Measurements from ENCODE around the gene NOC3L. TPM values are rescaled to one million over a fixed set of nuclear protein-coding genes. Genes with fewer than 3 reads are reported as not detected.

The NOC3L gene
- total RNA-seq, 1 experiment from 2014 or later = 39.9 TPM

DNA sequence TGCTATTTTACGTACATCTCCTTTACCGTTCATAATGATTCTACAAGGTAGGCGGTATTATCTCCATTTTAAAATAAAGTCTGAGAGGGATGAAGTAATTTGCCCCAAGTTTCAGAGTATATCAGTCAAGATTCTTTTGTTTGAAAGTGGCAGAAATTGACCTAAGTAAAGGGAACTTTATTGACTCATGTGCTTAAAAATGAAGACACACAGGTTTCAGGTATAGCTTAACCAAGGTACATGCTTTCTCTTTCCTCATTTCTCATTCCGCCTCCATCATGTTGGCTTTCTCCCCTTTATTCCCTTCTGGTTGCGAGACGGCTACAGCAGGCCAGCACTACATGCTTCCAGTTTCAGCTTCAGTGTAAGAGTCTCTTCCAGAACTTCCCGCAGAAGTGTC is 77.5 kb downstream of the NOC3L start:
- H3K4me3 ChIP-seq (ENCODE audit: low read depth, low read length) = no peak overlapping the region
- Mint-ChIP-seq H3K9me3 (ENCODE audit: unreplicated experiment) (peaks cover 17% of the 10 kb centered on the region), H3K4me3 (ENCODE audit: unreplicated experiment) (peak overlapping the region; percentile 1), H3K27ac (ENCODE audit: unreplicated experiment) (peak overlapping the region; percentile 6), H3K4me1 (ENCODE audit: low read depth, unreplicated experiment) (peaks cover 23% of the 10 kb centered on the region), H3K27me3 (ENCODE audit: insufficient read depth, unreplicated experiment) (no peaks in the 10 kb centered on the region), H3K36me3 (ENCODE audit: insufficient read depth, unreplicated experiment) (peaks cover 17% of the 10 kb centered on the region)
- POLR2A ChIA-PET = no interaction called here
- intact Hi-C loops (cut with micrococcal nuclease; ENCODE audit: unreplicated experiment) = loop anchor here (10.0 kb wide), 1 partner anchor 370 kb away; no protein-coding TSS in a partner anchor
- no TSS peak for BruUV-seq (replicated peaks)
- DNase-seq = no peak
- CTCF ChIA-PET = interaction anchor here (0.7 to 1.0 kb wide), 2 partner anchors 159 to 291 kb away, joined by 3 read pairs; no protein-coding TSS in a partner anchor
- TF ChIP-seq, protein P1, sequence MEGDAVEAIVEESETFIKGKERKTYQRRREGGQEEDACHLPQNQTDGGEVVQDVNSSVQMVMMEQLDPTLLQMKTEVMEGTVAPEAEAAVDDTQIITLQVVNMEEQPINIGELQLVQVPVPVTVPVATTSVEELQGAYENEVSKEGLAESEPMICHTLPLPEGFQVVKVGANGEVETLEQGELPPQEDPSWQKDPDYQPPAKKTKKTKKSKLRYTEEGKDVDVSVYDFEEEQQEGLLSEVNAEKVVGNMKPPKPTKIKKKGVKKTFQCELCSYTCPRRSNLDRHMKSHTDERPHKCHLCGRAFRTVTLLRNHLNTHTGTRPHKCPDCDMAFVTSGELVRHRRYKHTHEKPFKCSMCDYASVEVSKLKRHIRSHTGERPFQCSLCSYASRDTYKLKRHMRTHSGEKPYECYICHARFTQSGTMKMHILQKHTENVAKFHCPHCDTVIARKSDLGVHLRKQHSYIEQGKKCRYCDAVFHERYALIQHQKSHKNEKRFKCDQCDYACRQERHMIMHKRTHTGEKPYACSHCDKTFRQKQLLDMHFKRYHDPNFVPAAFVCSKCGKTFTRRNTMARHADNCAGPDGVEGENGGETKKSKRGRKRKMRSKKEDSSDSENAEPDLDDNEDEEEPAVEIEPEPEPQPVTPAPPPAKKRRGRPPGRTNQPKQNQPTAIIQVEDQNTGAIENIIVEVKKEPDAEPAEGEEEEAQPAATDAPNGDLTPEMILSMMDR (IDR thresholded peaks at IDR 0.05; ENCODE audit: insufficient read depth in 1 of 2, low read depth in 1 of 2, low read length in 1 of 2, severe bottlenecking in 1 of 2, unreplicated experiment in 1 of 2) = no peak
- no peaks in the 10 kb centered on the region for H3K27me3 ChIP-seq (replicated peaks; ENCODE audit: control insufficient read depth, insufficient read depth, low read length)
- H3K9me3 ChIP-seq = no peaks in the 10 kb centered on the region
- H3K36me3 ChIP-seq (ENCODE audit: control insufficient read depth, insufficient read depth, low read length) = no peaks in the 10 kb centered on the region
- H3K4me1 ChIP-seq = peaks cover 11% of the 10 kb centered on the region

Other genes with a start within 250 kb of the NOC3L start
- gene TBC1D12, start 39.6 kb upstream of the NOC3L start, total RNA-seq (2022) = 32.1 and 33.8 TPM in 2 replicates
- gene HELLS, start 182.8 kb upstream of the NOC3L start, total RNA-seq (2022) = 189 and 197 TPM in 2 replicates